ENCODE results near the gene STK39.

The STK39 gene

GRCh38 chr2:168241746-168242145, 5.6 kb downstream of the STK39 start:
- Histone ChIP-seq H3K9ac (ENCODE audit: low read length) (no peak overlapping the region), H2BK120ac (ENCODE audit: low read depth, low read length) (no peak overlapping the region), H4K8ac (ENCODE audit: low read depth, low read length) (no peak overlapping the region), H3K4ac (ENCODE audit: low read depth, low read length) (no peak overlapping the region), H3K56ac (ENCODE audit: low read length) (no peak overlapping the region), H3K79me2 (ENCODE audit: control insufficient read depth, insufficient read depth, low read length) (peaks cover 3% of the 10 kb centered on the region), H3K27ac (ENCODE audit: low read depth, low read length) (no peak overlapping the region), H3K36me3 (ENCODE audit: control insufficient read depth, insufficient read depth, low read length) (no peaks in the 10 kb centered on the region), H3K79me1 (ENCODE audit: low read length) (peaks cover 12% of the 10 kb centered on the region), H3K4me3 (ENCODE audit: low read length) (no peak overlapping the region), H3K27me3 (ENCODE audit: insufficient read depth, low read length, poor library complexity) (peaks cover 2% of the 10 kb centered on the region), H3K4me1 (ENCODE audit: control insufficient read depth, low read depth, low read length) (peaks cover 8% of the 10 kb centered on the region), H3K18ac (ENCODE audit: low read length) (no peak overlapping the region), H4K5ac (ENCODE audit: low read length) (no peak overlapping the region), H3K4me2 (ENCODE audit: low read length) (no peak overlapping the region), H3K23ac (ENCODE audit: low read length) (no peak overlapping the region), H2BK15ac (replicated peaks; ENCODE audit: low read depth) (no peak overlapping the region), H2AK5ac (ENCODE audit: low read length) (no peak overlapping the region), H2BK5ac (ENCODE audit: low read length) (no peak overlapping the region)
- no peak for DNase-seq
- WGBS (ENCODE audit: extremely low coverage, insufficient coverage, low lambda C conversion rate), result no CpG with 5 or more reads among the region's 5 CpGs

- H3K36me3 ChIP-seq (ENCODE audit: control insufficient read depth, insufficient read depth, low read length), result no peaks in the 10 kb centered on the region
- no peak overlapping the region for H3K4me3 ChIP-seq (ENCODE audit: low read length)
- H3K79me2 ChIP-seq (ENCODE audit: control insufficient read depth, insufficient read depth, low read length), result peaks cover 3% of the 10 kb centered on the region
- H3K18ac ChIP-seq (ENCODE audit: low read length), result no peak overlapping the region
- H2BK5ac ChIP-seq (ENCODE audit: low read length), result no peak overlapping the region
- H3K27me3 ChIP-seq (ENCODE audit: insufficient read depth, low read length, poor library complexity), result peaks cover 2% of the 10 kb centered on the region
- no peak overlapping the region for H3K56ac ChIP-seq (ENCODE audit: low read length)
- H3K9ac ChIP-seq (ENCODE audit: low read length), result no peak overlapping the region
- H2AK5ac ChIP-seq (ENCODE audit: low read length), result no peak overlapping the region
- no peak overlapping the region for H4K8ac ChIP-seq (ENCODE audit: low read depth, low read length)
- peaks cover 12% of the 10 kb centered on the region for H3K79me1 ChIP-seq (ENCODE audit: low read length)
- H3K23ac ChIP-seq (ENCODE audit: low read length), result no peak overlapping the region
- peaks cover 8% of the 10 kb centered on the region for H3K4me1 ChIP-seq (ENCODE audit: control insufficient read depth, low read depth, low read length)
- no peak overlapping the region for H2BK15ac ChIP-seq (replicated peaks; ENCODE audit: low read depth)
- no peak overlapping the region for H3K4me2 ChIP-seq (ENCODE audit: low read length)
- H4K5ac ChIP-seq (ENCODE audit: low read length), result no peak overlapping the region
- H3K4ac ChIP-seq (ENCODE audit: low read depth, low read length), result no peak overlapping the region
- no peak overlapping the region for H2BK120ac ChIP-seq (ENCODE audit: low read depth, low read length)
- WGBS (ENCODE audit: extremely low coverage, insufficient coverage, low lambda C conversion rate), result no CpG with 5 or more reads among the region's 5 CpGs
- no peak overlapping the region for H3K27ac ChIP-seq (ENCODE audit: low read depth, low read length)
- peak; percentile 30 for DNase-seq
Observed at GRCh38 chr2:168241208-168241607, 6.2 kb downstream of the STK39 start.

GRCh38 chr2:168239281-168239680, 8.1 kb downstream of the STK39 start:
- peaks cover 10% of the 10 kb centered on the region for H3K79me1 ChIP-seq (ENCODE audit: low read length)
- H2BK120ac ChIP-seq (ENCODE audit: low read depth, low read length), result no peak overlapping the region
- H2BK15ac ChIP-seq (replicated peaks; ENCODE audit: low read depth), result no peak overlapping the region
- H3K18ac ChIP-seq (ENCODE audit: low read length), result no peak overlapping the region
- no peak overlapping the region for H2AK5ac ChIP-seq (ENCODE audit: low read length)
- peaks cover 1% of the 10 kb centered on the region for H3K79me2 ChIP-seq (ENCODE audit: control insufficient read depth, insufficient read depth, low read length)
- H3K36me3 ChIP-seq (ENCODE audit: control insufficient read depth, insufficient read depth, low read length), result no peaks in the 10 kb centered on the region
- DNase-seq, result no peak
- no peak overlapping the region for H3K4ac ChIP-seq (ENCODE audit: low read depth, low read length)
- no CpG with 5 or more reads among the region's 5 CpGs for WGBS (ENCODE audit: extremely low coverage, insufficient coverage, low lambda C conversion rate)
- no peak overlapping the region for H3K56ac ChIP-seq (ENCODE audit: low read length)
- no peak overlapping the region for H4K5ac ChIP-seq (ENCODE audit: low read length)
- no peak overlapping the region for H3K4me3 ChIP-seq (ENCODE audit: low read length)
- no peak overlapping the region for H2BK5ac ChIP-seq (ENCODE audit: low read length)
- H3K4me2 ChIP-seq (ENCODE audit: low read length), result no peak overlapping the region
- no peak overlapping the region for H3K9ac ChIP-seq (ENCODE audit: low read length)
- H4K8ac ChIP-seq (ENCODE audit: low read depth, low read length), result no peak overlapping the region
- peaks cover 6% of the 10 kb centered on the region for H3K4me1 ChIP-seq (ENCODE audit: control insufficient read depth, low read depth, low read length)
- no peak overlapping the region for H3K23ac ChIP-seq (ENCODE audit: low read length)
- H3K27me3 ChIP-seq (ENCODE audit: insufficient read depth, low read length, poor library complexity), result no peaks in the 10 kb centered on the region
- no peak overlapping the region for H3K27ac ChIP-seq (ENCODE audit: low read depth, low read length)

GRCh38 chr2:168237741-168238140, 9.7 kb downstream of the STK39 start:
- no peak overlapping the region for H3K27ac ChIP-seq (ENCODE audit: low read depth, low read length)

DNA sequence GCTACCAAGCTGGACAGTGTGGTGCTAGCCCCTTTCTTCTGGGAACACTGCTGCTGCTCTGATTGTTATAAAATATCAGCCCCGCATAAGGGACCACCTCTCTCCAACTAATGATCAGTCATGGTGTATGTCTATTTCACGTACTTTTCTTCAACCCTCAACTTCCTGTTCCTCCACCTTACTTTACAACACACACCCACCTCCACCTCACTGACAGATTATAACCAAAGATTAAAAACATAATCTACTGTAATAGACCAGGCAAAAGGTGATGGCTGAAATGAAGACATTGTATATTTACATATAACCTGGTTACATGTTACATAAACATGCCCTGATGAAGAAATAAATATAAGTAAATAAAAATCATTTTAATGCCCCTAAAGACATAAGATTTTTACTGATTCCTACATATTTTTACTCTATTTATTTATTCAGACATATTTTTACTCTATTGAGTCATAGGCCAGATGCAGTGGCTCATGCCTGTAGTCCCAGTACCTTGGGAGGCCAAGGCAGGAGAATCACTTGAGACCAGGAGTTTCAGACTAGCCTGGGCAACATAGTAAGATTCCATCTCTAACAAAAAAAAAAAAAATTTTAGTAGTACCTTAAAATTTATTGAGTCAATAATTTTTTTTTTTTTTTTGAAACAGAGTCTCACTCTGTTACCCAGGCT, 12.8 kb downstream of the STK39 start:
- Histone ChIP-seq H2BK120ac (ENCODE audit: low read depth, low read length) (no peak overlapping the region), H4K5ac (ENCODE audit: low read length) (no peak overlapping the region), H3K36me3 (ENCODE audit: control insufficient read depth, insufficient read depth, low read length) (no peaks in the 10 kb centered on the region), H3K79me2 (ENCODE audit: control insufficient read depth, insufficient read depth, low read length) (no peaks in the 10 kb centered on the region), H2BK15ac (replicated peaks; ENCODE audit: low read depth) (no peak overlapping the region), H3K27ac (ENCODE audit: low read depth, low read length) (no peak overlapping the region), H3K18ac (ENCODE audit: low read length) (no peak overlapping the region), H2AK5ac (ENCODE audit: low read length) (no peak overlapping the region), H3K56ac (ENCODE audit: low read length) (no peak overlapping the region), H3K4me1 (ENCODE audit: control insufficient read depth, low read depth, low read length) (no peaks in the 10 kb centered on the region), H3K79me1 (ENCODE audit: low read length) (peaks cover 1% of the 10 kb centered on the region), H3K9ac (ENCODE audit: low read length) (no peak overlapping the region), H3K4me3 (ENCODE audit: low read length) (no peak overlapping the region), H2BK5ac (ENCODE audit: low read length) (no peak overlapping the region), H3K4me2 (ENCODE audit: low read length) (no peak overlapping the region), H4K8ac (ENCODE audit: low read depth, low read length) (no peak overlapping the region), H3K23ac (ENCODE audit: low read length) (no peak overlapping the region), H3K27me3 (ENCODE audit: insufficient read depth, low read length, poor library complexity) (no peaks in the 10 kb centered on the region), H3K4ac (ENCODE audit: low read depth, low read length) (no peak overlapping the region)
- no CpG with 5 or more reads among the region's 2 CpGs for WGBS (ENCODE audit: extremely low coverage, insufficient coverage, low lambda C conversion rate)
- no peak for DNase-seq

More at GRCh38 chr2:168237741-168238140, 9.7 kb downstream of the STK39 start:
- Histone ChIP-seq H2BK120ac (ENCODE audit: low read depth, low read length) (no peak overlapping the region), H3K4ac (ENCODE audit: low read depth, low read length) (no peak overlapping the region), H3K23ac (ENCODE audit: low read length) (no peak overlapping the region), H3K79me1 (ENCODE audit: low read length) (peaks cover 8% of the 10 kb centered on the region), H3K27me3 (ENCODE audit: insufficient read depth, low read length, poor library complexity) (no peaks in the 10 kb centered on the region), H2BK15ac (replicated peaks; ENCODE audit: low read depth) (no peak overlapping the region), H3K9ac (ENCODE audit: low read length) (no peak overlapping the region), H3K4me2 (ENCODE audit: low read length) (no peak overlapping the region), H3K18ac (ENCODE audit: low read length) (no peak overlapping the region), H2BK5ac (ENCODE audit: low read length) (no peak overlapping the region), H3K4me1 (ENCODE audit: control insufficient read depth, low read depth, low read length) (peaks cover 6% of the 10 kb centered on the region), H3K36me3 (ENCODE audit: control insufficient read depth, insufficient read depth, low read length) (no peaks in the 10 kb centered on the region), H3K56ac (ENCODE audit: low read length) (no peak overlapping the region), H3K79me2 (ENCODE audit: control insufficient read depth, insufficient read depth, low read length) (peaks cover 1% of the 10 kb centered on the region), H3K4me3 (ENCODE audit: low read length) (no peak overlapping the region), H4K5ac (ENCODE audit: low read length) (no peak overlapping the region), H2AK5ac (ENCODE audit: low read length) (no peak overlapping the region), H4K8ac (ENCODE audit: low read depth, low read length) (no peak overlapping the region)
- DNase-seq, result no peak
- WGBS (ENCODE audit: extremely low coverage, insufficient coverage, low lambda C conversion rate), result no CpG with 5 or more reads among the region's 1 CpG
